RWPE2 (cell line): Measurements from ENCODE around the gene FAM204A.
A peak's percentile ranks its signal among the peaks of the same experiment; 100 is the strongest.

Source experiments
- ATAC-seq: fragments of 200-7000 bp; cut with Tn5 transposase; 3 replicates; pipeline ENCODE4 v1.9.1; 2021; ENCODE audit warnings: low read depth
- DNase-seq: peaks from one replicate; pipeline ENCODE4 v3.0.0-alpha.2; 2020; ENCODE audit warnings: low spot score
- H3K27ac ChIP-seq: fragments of 450-650 bp; 2 replicates; pipeline ENCODE4 v1.5.1; 2017; ENCODE audit warnings: mild to moderate bottlenecking; ENCODE audit not compliant: poor library complexity, severe bottlenecking
- H3K27me3 ChIP-seq: fragments of 250-450 bp; sonication (Bioruptor Pico); 2 replicates; pipeline ENCODE4 v1.5.1; 2021; ENCODE audit warnings: mild to moderate bottlenecking, moderate library complexity; ENCODE audit not compliant: insufficient read depth, poor library complexity, severe bottlenecking
- H3K36me3 ChIP-seq: fragments of 250-450 bp; sonication (Bioruptor Pico); 2 replicates; pipeline ENCODE4 v1.5.1; 2020; ENCODE audit warnings: low read depth, mild to moderate bottlenecking, moderate library complexity
- H3K4me1 ChIP-seq: fragments of 250-450 bp; sonication (Bioruptor Pico); 2 replicates; pipeline ENCODE4 v1.5.1; 2021; ENCODE audit warnings: mild to moderate bottlenecking, moderate library complexity; ENCODE audit not compliant: insufficient read depth, poor library complexity, severe bottlenecking
- H3K4me3 ChIP-seq: fragments of 250-450 bp; sonication (Bioruptor Pico); 2 replicates; pipeline ENCODE4 v1.5.1; 2021; ENCODE audit warnings: mild to moderate bottlenecking, moderate library complexity; ENCODE audit not compliant: severe bottlenecking
- H3K9me3 ChIP-seq: fragments of 250-450 bp; sonication (Bioruptor Pico); 2 replicates; pipeline ENCODE4 v1.5.1; 2021; ENCODE audit warnings: mild to moderate bottlenecking, moderate library complexity; ENCODE audit not compliant: severe bottlenecking
- CTCF ChIP-seq: fragments of 450-650 bp; IDR thresholded peaks from one replicate; pipeline ENCODE4 v1.5.1; 2017; ENCODE audit warnings: mild to moderate bottlenecking, moderate library complexity; ENCODE audit not compliant: poor library complexity, severe bottlenecking

FAM204A gene

GRCh38 chr10:118264838-118265470 lies 77.2 kb downstream of the FAM204A start:
- Histone ChIP-seq H3K27me3 (peaks cover 3% of the 10 kb centered on the region), H3K9me3 (no peaks in the 10 kb centered on the region), H3K36me3 (no peaks in the 10 kb centered on the region), H3K4me1 (no peaks in the 10 kb centered on the region), H3K4me3 (no peak overlapping the region), H3K27ac (no peak overlapping the region)
- no peak for TF ChIP-seq CTCF
- DNase-seq (no peak), ATAC-seq (no peak)

- no peak for TF ChIP-seq CTCF
- H3K36me3 ChIP-seq: no peaks in the 10 kb centered on the region
- H3K27me3 ChIP-seq: peaks cover 3% of the 10 kb centered on the region
- H3K4me1 ChIP-seq: no peaks in the 10 kb centered on the region
- no peaks in the 10 kb centered on the region for H3K9me3 ChIP-seq
- H3K27ac ChIP-seq: no peak overlapping the region
- ATAC-seq (no peak), DNase-seq (no peak)
- H3K4me3 ChIP-seq: no peak overlapping the region
Observed at GRCh38 chr10:118264252-118264651, 77.9 kb downstream of the FAM204A start.

GRCh38 chr10:118262538-118262937 lies 79.6 kb downstream of the FAM204A start:
- Histone ChIP-seq H3K4me1 (no peaks in the 10 kb centered on the region), H3K27me3 (peaks cover 3% of the 10 kb centered on the region), H3K27ac (no peak overlapping the region), H3K36me3 (no peaks in the 10 kb centered on the region), H3K4me3 (no peak overlapping the region), H3K9me3 (no peaks in the 10 kb centered on the region)
- ATAC-seq (no peak), DNase-seq (no peak)
- no peak for TF ChIP-seq CTCF

- TF ChIP-seq CTCF: peak; percentile 31
- Histone ChIP-seq H3K9me3 (no peaks in the 10 kb centered on the region), H3K4me1 (no peaks in the 10 kb centered on the region), H3K27ac (no peak overlapping the region), H3K36me3 (no peaks in the 10 kb centered on the region), H3K27me3 (peaks cover 3% of the 10 kb centered on the region), H3K4me3 (no peak overlapping the region)
- ATAC-seq: no peak
- DNase-seq: no peak
Observed at GRCh38 chr10:118259288-118259906, 82.7 kb downstream of the FAM204A start.

GRCh38 chr10:118258285-118258684 lies 83.8 kb downstream of the FAM204A start:
- Histone ChIP-seq H3K36me3 (no peaks in the 10 kb centered on the region), H3K4me1 (no peaks in the 10 kb centered on the region), H3K9me3 (no peaks in the 10 kb centered on the region), H3K27ac (no peak overlapping the region), H3K4me3 (no peak overlapping the region), H3K27me3 (peaks cover 3% of the 10 kb centered on the region)
- ATAC-seq: no peak
- TF ChIP-seq CTCF: no peak
- no peak for DNase-seq
